B cell (primary cell): ENCODE data around the gene PRKN.

Experiments used
- EZH2 ChIP-seq: IDR thresholded peaks from 2 replicates; pipeline ENCODE4 v1.6.1; 2012; ENCODE audit warnings: borderline replicate concordance, low read depth, mild to moderate bottlenecking, moderate library complexity, low read length; ENCODE audit not compliant: insufficient read depth, poor library complexity, severe bottlenecking
- TF ChIP-seq, protein P1 (sequence below): fragments of 200-600 bp; IDR thresholded peaks from one replicate; pipeline ENCODE4 v1.8.0; 2022; ENCODE audit warnings: antibody characterized with exemption, mild to moderate bottlenecking

DNA sequence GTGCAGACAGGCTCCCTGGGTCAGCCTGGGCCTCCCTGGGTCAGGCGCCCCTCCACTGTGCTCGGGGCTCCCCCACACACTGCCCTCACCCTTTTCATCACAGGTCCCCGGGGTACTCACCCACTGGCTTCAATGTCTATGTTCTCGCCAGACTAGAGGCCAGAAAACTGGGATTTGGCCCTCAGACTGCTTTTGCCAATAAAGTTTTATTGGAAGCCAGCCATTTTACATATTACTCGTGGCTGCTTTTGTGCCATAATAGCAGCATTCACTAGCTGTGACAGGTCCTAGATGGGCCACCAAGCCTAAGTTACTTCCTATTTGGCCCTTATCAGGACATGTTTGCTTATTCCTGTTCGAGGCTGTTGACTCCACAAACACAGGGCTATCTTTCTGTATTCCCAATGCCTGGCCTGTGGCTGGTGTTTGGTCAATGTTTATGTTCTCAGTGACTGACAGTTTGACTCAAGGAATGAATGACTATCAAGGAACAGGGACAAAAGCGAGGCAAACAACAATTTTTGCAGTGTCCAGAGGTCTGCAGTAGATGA lies 928.6 kb downstream of the PRKN start:
- TF ChIP-seq EZH2: no peak
- TF ChIP-seq, protein P1, sequence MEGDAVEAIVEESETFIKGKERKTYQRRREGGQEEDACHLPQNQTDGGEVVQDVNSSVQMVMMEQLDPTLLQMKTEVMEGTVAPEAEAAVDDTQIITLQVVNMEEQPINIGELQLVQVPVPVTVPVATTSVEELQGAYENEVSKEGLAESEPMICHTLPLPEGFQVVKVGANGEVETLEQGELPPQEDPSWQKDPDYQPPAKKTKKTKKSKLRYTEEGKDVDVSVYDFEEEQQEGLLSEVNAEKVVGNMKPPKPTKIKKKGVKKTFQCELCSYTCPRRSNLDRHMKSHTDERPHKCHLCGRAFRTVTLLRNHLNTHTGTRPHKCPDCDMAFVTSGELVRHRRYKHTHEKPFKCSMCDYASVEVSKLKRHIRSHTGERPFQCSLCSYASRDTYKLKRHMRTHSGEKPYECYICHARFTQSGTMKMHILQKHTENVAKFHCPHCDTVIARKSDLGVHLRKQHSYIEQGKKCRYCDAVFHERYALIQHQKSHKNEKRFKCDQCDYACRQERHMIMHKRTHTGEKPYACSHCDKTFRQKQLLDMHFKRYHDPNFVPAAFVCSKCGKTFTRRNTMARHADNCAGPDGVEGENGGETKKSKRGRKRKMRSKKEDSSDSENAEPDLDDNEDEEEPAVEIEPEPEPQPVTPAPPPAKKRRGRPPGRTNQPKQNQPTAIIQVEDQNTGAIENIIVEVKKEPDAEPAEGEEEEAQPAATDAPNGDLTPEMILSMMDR: no peak
